ENCODE measurements around the gene CABP4.
"Not testable (repeated sequence)": the region's sequence is repeated elsewhere in the genome, so short reads cannot be mapped to it uniquely, and the experiment has no call there.

The CABP4 gene

GRCh38 chr11:67483831-67484665 lies 28.9 kb downstream of the CABP4 start:
- no peak for DNase-seq

DNA sequence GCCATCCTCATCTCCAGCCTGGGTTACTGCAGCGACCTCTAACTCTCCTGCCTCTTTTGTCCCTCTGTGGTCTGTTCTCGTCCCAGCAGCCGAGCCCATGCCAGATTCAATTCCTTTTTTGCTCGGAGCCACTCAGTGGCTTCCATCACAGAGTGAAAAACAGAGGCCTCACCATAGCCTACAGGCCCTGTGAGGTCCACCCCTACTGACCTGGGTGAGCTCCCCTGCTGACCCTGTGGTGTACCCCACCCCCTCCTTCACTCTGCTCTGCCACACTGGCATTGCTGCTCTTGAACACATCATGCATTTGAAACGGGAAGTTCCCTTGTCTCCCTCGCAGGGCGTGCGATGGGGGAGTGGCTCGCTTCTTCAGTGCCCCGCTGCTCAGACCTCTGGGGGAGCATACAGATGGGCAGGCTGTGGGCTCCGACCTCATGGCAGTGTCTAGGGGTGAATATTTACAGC lies 29.7 kb downstream of the CABP4 start:
- no peak for DNase-seq

DNA sequence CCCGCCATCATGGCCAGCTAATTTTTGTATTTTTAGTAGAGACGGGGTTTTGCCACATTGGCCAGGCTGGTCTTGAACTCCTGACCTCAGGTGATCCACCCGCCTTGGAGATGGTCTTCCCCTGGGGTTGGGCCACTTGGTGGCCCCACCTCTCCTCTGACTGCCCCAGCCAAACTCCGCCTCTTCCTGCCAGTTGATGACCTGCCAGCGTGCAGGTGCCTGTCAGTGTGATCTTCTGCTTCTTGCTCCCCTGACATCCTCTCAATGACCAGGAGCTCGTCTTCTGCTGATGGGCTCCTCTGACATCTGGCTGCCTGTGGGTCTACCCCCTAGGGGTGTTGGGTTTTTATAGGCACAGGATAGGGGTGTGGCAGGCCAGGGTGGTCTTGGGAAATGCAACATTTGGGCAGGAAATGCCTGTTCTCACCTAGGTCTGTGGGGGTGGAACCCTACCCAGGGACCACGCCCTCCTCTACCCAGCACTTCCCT lies 30.8 kb downstream of the CABP4 start:
- not testable (repeated sequence) for DNase-seq

DNA sequence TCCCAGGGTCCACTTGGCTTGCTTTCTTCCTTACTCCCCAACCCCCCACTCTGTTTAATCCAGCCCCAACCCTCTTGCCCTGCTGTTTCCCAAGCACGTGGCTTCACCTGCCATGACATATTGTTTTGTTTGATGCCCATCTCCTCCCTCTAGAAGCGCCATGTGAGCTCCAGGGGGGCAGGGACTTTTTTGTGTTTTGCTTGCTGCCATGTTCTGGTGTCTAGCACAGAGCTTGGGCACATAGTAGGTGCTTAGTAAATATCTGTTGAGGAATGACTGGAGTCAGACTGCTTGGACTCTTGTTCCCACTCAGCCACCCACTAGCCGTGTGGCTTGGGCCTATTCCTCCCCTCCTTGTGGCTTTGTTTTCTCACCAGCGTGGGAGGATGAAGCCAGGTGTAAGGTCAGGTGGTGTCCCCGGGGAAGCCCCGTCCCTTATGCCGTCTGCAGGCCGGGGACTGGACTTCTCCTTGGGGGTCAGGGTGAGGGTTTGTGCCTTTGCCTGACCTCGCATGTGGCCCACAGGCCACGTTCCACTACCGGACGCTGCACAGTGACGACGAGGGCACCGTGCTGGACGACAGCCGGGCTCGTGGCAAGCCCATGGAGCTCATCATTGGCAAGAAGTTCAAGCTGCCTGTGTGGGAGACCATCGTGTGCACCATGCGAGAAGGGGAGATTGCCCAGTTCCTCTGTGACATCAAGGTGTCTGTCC lies 31.5 kb downstream of the CABP4 start:
- no peak for DNase-seq

- DNase-seq, result no peak
These were observed 34.2 kb downstream of the CABP4 start for GRCh38 chr11:67489203-67489884.

GRCh38 chr11:67489885-67490726 lies 35.0 kb downstream of the CABP4 start:
- no peak for DNase-seq

DNA sequence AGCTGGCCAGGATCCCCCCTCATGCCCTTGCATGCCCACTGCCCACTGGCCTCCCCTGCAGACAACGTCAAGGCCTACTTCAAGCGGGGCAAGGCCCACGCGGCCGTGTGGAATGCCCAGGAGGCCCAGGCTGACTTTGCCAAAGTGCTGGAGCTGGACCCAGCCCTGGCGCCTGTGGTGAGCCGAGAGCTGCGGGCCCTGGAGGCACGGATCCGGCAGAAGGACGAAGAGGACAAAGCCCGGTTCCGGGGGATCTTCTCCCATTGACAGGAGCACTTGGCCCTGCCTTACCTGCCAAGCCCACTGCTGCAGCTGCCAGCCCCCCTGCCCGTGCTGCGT lies 35.5 kb downstream of the CABP4 start:
- DNase-seq, result no peak

- DNase-seq, result no peak
These were observed 36.3 kb downstream of the CABP4 start for GRCh38 chr11:67491276-67492068.

DNA sequence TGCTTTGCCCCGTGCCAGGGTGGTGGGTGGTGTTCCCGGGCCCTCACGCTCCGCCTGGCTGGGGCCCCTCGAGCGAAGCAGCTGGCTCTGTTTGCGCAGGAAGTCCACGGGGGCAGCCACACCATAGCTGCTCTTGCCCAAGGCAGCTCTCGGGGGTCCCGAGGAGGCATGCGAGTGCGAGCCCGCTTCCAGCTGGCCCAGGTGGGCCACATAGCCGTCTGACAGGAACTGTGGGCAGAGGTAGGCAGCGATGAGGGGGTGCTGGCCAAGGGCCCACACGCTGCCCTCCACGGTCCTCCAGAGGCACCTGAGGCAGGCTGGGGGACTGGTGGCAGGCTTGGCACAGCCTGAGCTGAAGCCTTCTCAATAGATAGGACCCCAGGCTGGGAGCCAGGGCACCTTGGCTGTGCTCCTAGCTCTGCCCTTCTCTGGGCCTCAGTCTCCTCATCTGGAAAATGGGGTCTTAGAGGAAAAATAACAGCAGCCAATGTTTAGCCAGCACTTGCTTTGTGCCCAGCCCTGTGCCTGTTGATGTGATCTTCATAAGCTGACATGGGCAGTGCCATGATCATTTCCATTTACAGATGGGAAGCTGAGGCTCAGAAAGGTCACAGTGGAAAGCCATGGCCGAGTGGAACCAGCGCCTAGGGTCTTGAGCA lies 37.0 kb downstream of the CABP4 start:
- DNase-seq, result no peak

DNA sequence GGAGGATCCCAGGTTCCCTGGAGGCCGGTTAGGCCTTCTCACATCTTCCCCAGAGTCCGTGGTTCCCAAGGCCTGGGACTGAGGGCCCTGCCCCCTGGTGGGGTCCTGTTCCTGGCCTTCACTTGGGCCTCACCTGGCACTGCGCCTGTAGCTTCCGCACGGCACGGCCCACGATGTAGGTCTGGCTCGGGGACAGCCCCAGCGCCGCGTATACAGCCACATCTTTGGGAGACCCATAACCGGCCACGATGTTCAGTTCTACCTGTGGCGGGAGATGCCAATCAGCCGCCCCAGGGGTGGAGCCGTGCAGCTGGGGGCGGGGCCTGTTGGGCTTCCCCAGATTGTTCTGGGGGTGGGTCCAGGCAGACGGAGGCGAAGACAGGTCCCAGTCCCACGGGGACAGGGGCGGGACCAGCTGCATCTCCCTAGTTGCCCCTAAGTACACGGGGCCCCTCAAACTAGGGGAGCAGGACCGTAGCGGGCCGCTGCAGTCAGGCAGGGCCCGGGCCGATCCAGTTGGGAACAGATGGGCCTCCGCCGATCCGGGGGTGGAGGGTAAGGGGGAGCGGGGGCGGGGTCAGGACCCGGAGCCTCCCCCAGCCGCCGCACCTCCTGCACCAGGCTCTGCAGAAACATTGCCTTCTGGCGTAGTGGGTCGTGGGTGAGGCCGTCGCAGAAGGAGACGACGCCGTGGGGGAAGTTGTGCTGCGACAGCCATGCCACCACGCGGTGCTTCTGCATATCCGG lies 37.8 kb downstream of the CABP4 start:
- no peak for DNase-seq

DNA sequence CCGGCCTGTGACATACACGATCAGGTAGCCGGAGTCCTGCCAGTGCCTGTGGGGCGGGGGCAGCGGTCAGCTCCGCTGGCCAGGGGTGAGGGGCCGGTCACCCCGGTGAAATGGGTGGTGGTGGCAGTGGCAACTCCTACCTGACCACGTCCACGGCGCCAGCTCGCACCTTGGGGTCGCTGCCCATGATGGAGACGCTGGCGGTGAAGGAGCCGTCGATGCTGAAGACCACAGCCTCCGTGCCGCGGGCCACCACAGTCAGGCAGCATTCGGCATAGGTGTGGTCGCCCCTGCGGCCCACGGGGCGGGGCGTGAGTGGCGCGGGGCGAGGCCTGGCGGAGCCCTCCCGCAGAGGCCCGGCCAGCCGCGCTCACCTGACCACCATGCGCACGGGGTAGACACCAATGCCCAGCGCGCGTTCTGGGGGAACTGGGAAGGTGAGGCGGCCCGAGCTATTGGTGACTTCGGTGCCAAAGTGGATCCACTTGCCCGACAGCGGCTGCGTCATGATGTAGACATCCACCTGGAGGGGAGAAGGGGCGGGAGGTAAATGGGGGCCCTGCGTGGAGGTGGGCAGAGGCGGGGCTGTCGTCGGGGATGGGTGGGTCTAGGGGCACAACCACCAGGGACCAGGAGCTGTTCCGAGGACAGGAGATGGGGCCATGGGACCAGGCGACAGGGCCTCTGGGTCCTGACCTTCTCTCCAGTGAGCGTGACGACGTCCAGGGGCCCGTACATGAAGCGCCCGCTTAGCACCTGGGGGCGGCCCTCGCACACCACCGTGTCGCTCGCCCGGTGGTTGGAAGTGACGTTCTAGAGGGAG lies 38.6 kb downstream of the CABP4 start:
- no peak for DNase-seq

DNA sequence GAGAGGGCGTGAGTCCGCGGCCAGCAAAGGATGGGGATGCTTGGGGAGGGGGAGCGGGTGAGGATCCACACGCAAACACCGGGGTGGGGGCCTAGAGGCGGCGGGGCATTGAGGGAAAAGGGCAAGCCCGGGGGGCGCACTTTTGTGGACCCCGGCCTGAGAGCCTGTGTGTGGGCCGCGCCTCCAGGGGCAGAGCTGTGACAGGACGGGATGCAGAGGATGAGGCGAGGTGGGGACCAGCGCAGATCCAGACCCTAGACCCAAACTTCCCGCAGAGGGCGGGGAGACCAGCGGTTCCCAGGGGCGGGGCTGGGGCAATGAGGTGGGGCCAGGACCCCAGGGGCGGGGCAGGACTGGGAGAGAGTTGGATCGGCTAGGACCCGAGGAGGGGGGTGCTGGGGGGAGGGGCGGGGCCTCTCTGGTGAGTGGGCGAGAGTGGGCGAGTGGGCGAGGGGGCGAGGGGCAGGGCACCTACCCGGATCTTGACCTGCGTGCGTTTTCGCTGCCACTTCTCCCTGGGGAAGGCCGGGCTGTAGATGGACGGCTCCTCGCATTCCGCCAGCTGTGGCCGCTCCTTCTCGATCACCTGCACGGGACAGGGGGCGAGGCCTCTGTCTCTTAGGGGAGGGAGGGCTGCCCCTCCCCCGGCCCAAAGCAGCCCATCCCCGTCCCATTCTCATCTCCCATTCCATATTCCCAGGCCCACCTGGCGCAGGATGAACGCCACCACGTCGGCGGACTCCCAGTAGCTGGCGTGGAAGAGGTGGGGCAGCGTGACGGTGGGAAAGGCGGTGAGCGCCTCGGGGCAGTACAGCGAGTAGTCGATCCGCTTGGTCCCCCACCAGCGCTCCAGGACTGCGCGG lies 39.4 kb downstream of the CABP4 start:
- DNase-seq, result no peak

DNA sequence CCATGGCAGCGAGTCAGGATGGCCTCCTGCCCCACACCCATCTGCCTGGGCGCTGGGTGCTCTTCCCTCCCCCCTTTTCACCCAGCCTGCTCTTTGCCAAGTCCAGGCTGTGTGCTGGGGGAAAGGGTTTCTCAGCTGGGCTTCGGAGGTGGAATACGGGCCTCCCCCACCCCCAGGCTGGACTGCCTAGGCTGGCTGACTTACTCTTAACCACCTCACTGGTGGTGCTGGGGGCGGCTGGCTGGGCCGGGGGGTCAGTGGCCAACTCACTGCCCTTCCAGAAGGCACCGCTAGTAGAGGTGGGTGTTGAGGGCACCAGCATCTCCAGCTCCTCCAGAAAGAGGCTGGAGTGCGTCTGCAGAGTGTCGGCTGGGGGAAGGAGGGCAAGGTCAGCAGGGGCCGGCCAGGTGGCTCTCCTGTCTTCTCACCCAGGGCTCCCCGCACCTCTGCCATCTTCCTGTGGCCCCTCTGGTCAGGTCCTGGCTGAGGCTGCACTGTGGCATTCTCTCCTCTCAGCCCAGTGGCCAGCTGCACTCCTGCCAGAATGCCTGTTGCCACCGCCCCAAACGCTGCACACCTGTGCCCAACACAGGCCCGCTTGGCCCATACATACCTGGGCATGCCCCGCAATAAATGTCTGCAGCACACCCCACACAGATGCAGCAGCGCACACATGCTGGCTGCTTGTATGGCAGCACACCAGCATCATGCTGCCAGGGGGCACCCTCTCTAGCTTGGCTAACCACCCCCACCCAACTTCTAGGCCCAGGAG lies 40.3 kb downstream of the CABP4 start:
- no peak for DNase-seq

DNA sequence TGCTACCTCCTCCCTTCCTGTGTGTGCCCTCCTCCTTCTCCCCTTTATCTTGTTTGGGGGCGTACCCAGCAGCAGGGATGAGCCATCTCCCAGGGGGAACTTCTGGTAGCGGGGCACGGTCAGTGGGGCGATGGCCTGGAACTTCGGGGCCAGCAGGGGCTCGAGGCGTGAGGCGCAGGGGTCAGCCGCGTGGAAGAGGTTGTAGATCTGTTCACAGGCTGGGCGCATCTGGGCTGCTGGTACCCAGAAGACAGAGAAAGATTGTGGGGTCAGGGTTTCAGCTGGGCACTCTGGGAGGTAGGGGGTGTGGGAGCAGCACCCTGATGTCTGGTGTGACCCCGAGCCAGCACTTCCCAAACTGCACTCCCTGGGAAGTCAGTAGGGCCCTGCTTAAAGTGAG lies 41.0 kb downstream of the CABP4 start:
- DNase-seq, result no peak

GRCh38 chr11:67497656-67498291 lies 42.6 kb downstream of the CABP4 start:
- DNase-seq, result no peak

GRCh38 chr11:67498544-67498972 lies 43.4 kb downstream of the CABP4 start:
- DNase-seq, result no peak

DNA sequence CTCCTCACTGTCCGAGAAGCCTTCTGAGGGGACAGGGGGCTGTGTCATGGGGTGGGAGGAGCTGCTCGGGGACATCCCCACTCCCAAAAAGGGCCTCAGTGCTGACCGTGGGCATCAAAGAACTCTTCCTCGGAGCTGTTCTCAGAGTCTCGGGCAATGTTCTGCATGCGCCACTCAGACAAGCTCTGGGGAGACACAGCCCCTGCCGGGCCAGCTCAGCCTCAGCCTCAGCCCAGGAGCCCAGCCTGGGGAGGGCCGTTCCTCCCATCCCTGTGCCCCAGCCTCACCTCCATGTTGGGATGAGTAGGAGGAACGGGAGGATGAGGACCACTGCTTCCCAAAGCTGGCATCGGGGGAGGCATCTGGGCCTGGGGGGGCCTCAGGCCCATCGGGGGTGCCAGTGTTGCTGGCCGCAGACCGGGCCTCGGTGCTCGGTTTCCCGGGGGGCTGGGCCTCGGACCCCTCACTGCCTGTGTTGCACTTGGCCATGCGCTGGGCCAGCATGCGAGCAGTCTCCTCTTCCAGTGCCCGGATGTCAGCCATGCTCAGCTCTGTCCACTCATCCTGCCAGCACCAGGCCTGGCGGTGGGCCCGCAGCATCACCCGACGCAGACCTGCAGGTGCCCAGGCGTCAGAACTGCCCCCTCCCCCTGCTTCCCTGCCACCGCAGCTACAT lies 44.8 kb downstream of the CABP4 start:
- no peak for DNase-seq
